SK-N-SH (cell line): Measurements from ENCODE around the gene OR2L8.

Experiments
- JUND ChIP-seq: IDR thresholded peaks from 2 replicates; pipeline ENCODE4 v1.4.0; 2012
- RAD21 ChIP-seq: IDR thresholded peaks from 2 replicates; pipeline ENCODE4 v1.6.1; 2012; ENCODE audit warnings: mild to moderate bottlenecking, low read length
- RCOR1 ChIP-seq: fragments of 150-350 bp; IDR thresholded peaks from 2 replicates; pipeline ENCODE4 v1.6.1; 2017; ENCODE audit warnings: antibody characterized with exemption, low read length
- TAF1 ChIP-seq: IDR thresholded peaks from 2 replicates; pipeline ENCODE4 v1.6.1; 2012; ENCODE audit warnings: low read depth, mild to moderate bottlenecking, low read length, moderate library complexity, borderline replicate concordance
- USF1 ChIP-seq: IDR thresholded peaks from 2 replicates; pipeline ENCODE4 v1.4.0; 2012; ENCODE audit warnings: low read depth, borderline replicate concordance
- YY1 ChIP-seq: IDR thresholded peaks from 2 replicates; pipeline ENCODE4 v1.4.0; 2012; ENCODE audit warnings: low read depth, mild to moderate bottlenecking
- ZBTB33 ChIP-seq: IDR thresholded peaks from 2 replicates; pipeline ENCODE4 v1.4.0; 2012; ENCODE audit warnings: low read depth, borderline replicate concordance
- TF ChIP-seq, protein P1 (sequence below): fragments of 200-600 bp; sonication (generic); IDR thresholded peaks from 2 replicates; pipeline ENCODE4 v1.6.1; 2017; ENCODE audit warnings: antibody characterized with exemption, mild to moderate bottlenecking, moderate library complexity
- TF ChIP-seq, protein P2 (sequence below): IDR thresholded peaks from 2 replicates; pipeline ENCODE4 v1.6.1; 2012; ENCODE audit warnings: mild to moderate bottlenecking, low read depth, low read length, moderate library complexity
- TF ChIP-seq, protein P3 (sequence below): IDR thresholded peaks from 2 replicates; pipeline ENCODE4 v1.4.0; 2012; ENCODE audit warnings: low read depth

DNA sequence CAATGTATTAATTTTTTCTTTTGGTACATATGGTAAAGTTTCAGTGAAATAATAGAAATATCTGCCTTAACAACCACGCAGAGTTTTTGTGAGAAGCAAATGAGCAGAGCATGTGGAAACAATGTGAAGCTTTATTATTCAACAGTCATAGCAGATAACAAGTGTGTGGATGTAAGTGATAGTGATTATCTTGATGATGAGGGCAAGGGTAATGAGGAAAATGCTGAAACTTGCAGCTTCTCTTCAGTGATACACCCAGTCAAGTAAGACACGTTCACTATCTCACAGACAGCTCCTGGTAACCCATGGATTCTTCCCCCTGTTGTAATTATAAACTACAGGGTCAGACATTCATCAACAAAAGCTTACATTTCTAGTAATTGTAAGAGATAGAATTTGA, 50.2 kb downstream of the OR2L8 start:
- TF ChIP-seq TAF1 (no peak), RAD21 (no peak), JUND (no peak), RCOR1 (no peak), ZBTB33 (no peak), YY1 (no peak), USF1 (no peak)
- TF ChIP-seq, protein P1, sequence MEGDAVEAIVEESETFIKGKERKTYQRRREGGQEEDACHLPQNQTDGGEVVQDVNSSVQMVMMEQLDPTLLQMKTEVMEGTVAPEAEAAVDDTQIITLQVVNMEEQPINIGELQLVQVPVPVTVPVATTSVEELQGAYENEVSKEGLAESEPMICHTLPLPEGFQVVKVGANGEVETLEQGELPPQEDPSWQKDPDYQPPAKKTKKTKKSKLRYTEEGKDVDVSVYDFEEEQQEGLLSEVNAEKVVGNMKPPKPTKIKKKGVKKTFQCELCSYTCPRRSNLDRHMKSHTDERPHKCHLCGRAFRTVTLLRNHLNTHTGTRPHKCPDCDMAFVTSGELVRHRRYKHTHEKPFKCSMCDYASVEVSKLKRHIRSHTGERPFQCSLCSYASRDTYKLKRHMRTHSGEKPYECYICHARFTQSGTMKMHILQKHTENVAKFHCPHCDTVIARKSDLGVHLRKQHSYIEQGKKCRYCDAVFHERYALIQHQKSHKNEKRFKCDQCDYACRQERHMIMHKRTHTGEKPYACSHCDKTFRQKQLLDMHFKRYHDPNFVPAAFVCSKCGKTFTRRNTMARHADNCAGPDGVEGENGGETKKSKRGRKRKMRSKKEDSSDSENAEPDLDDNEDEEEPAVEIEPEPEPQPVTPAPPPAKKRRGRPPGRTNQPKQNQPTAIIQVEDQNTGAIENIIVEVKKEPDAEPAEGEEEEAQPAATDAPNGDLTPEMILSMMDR = no peak
- TF ChIP-seq, protein P2, sequence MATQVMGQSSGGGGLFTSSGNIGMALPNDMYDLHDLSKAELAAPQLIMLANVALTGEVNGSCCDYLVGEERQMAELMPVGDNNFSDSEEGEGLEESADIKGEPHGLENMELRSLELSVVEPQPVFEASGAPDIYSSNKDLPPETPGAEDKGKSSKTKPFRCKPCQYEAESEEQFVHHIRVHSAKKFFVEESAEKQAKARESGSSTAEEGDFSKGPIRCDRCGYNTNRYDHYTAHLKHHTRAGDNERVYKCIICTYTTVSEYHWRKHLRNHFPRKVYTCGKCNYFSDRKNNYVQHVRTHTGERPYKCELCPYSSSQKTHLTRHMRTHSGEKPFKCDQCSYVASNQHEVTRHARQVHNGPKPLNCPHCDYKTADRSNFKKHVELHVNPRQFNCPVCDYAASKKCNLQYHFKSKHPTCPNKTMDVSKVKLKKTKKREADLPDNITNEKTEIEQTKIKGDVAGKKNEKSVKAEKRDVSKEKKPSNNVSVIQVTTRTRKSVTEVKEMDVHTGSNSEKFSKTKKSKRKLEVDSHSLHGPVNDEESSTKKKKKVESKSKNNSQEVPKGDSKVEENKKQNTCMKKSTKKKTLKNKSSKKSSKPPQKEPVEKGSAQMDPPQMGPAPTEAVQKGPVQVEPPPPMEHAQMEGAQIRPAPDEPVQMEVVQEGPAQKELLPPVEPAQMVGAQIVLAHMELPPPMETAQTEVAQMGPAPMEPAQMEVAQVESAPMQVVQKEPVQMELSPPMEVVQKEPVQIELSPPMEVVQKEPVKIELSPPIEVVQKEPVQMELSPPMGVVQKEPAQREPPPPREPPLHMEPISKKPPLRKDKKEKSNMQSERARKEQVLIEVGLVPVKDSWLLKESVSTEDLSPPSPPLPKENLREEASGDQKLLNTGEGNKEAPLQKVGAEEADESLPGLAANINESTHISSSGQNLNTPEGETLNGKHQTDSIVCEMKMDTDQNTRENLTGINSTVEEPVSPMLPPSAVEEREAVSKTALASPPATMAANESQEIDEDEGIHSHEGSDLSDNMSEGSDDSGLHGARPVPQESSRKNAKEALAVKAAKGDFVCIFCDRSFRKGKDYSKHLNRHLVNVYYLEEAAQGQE = no peak
- TF ChIP-seq, protein P3, sequence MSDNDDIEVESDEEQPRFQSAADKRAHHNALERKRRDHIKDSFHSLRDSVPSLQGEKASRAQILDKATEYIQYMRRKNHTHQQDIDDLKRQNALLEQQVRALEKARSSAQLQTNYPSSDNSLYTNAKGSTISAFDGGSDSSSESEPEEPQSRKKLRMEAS = no peak
